IMR-90 (cell line): ENCODE measurements around the gene RSF1. TPM values are rescaled to one million over a fixed set of nuclear protein-coding genes. Genes with fewer than 3 reads are reported as not detected.

Source experiments
- ATAC-seq: fragments of 200-7000 bp; cut with Tn5 transposase; 2 replicates; pipeline ENCODE4 v1.9.1; 2020; ENCODE audit warnings: low read depth, mild to moderate bottlenecking, moderate library complexity
- BruUV-seq: library from RNA; stranded (reverse); fragments of 400-500 nt; replicated peaks from 2 replicates; lab custom pipeline; 2021; lab: Mats Ljungman, UMichigan
- CTCF ChIA-PET: fragments of 300-600 bp; formaldehyde crosslinking; extraction: SDS; loops from one replicate; lab custom pipeline; 2021; ENCODE audit warnings: antibody characterized with exemption; lab: Yijun Ruan, JAX
- POLR2A ChIA-PET: fragments of 300-600 bp; sonication (Branson Sonifier 250); formaldehyde crosslinking; loops from one replicate; lab custom pipeline; 2022; ENCODE audit warnings: antibody characterized with exemption; ENCODE audit not compliant: unreplicated experiment; lab: Charles Lee
- DNase-seq: peaks from one replicate; pipeline ENCODE4 v3.0.0; 2013
- H2AFZ ChIP-seq: replicated peaks from 2 replicates; pipeline ENCODE3; 2013; ENCODE audit warnings: low read length, mild to moderate bottlenecking; ENCODE audit not compliant: poor library complexity
- H2AK5ac ChIP-seq: 2 replicates; pipeline ENCODE4 v1.6.1; 2013; ENCODE audit warnings: low read depth, low read length, inconsistent platforms
- H2AK9ac ChIP-seq: replicated peaks from 2 replicates; pipeline ENCODE3; 2013; ENCODE audit warnings: mild to moderate bottlenecking, low read depth, low read length, moderate library complexity; ENCODE audit not compliant: poor library complexity
- H2BK120ac ChIP-seq: 2 replicates; pipeline ENCODE4 v1.6.1; 2013; ENCODE audit warnings: low read depth, low read length, inconsistent platforms
- H2BK15ac ChIP-seq: 3 replicates; pipeline ENCODE4 v1.6.1; 2013; ENCODE audit warnings: low read depth, low read length, inconsistent platforms
- H2BK20ac ChIP-seq: 2 replicates; pipeline ENCODE4 v1.6.1; 2013; ENCODE audit warnings: low read depth, mild to moderate bottlenecking, inconsistent platforms, low read length, moderate library complexity
- H2BK5ac ChIP-seq: 2 replicates; pipeline ENCODE4 v1.6.1; 2013; ENCODE audit warnings: mild to moderate bottlenecking, low read depth, low read length, inconsistent platforms; ENCODE audit not compliant: poor library complexity, severe bottlenecking
- H3K14ac ChIP-seq: replicated peaks from 2 replicates; pipeline ENCODE4 v1.6.1; 2013; ENCODE audit warnings: low read depth, low read length, inconsistent platforms
- H3K18ac ChIP-seq: 2 replicates; pipeline ENCODE4 v1.6.1; 2013; ENCODE audit warnings: low read depth, low read length, control low read depth
- H3K23ac ChIP-seq: 2 replicates; pipeline ENCODE4 v1.6.1; 2013; ENCODE audit warnings: low read depth, low read length, inconsistent platforms
- H3K27ac ChIP-seq: 2 replicates; pipeline ENCODE4 v1.5.1; 2013; ENCODE audit warnings: mild to moderate bottlenecking, control low read depth, low read length; ENCODE audit not compliant: insufficient read depth
- H3K27me3 ChIP-seq: 2 replicates; pipeline ENCODE4 v1.6.1; 2013; ENCODE audit warnings: low read length; ENCODE audit not compliant: control insufficient read depth, insufficient read depth
- H3K36me3 ChIP-seq: 2 replicates; pipeline ENCODE4 v1.6.1; 2013; ENCODE audit warnings: low read length, mixed read lengths; ENCODE audit not compliant: control insufficient read depth, insufficient read depth
- H3K4ac ChIP-seq: 2 replicates; pipeline ENCODE4 v1.6.1; 2013; ENCODE audit warnings: low read depth, low read length, inconsistent platforms
- H3K4me1 ChIP-seq: 2 replicates; pipeline ENCODE4 v1.6.1; 2013; ENCODE audit warnings: low read length, mixed read lengths; ENCODE audit not compliant: control insufficient read depth, insufficient read depth
- H3K4me2 ChIP-seq: 2 replicates; pipeline ENCODE4 v1.6.1; 2013; ENCODE audit warnings: low read depth, mild to moderate bottlenecking, control low read depth, low read length, moderate library complexity
- H3K4me3 ChIP-seq: 2 replicates; pipeline ENCODE4 v1.5.1; 2013; ENCODE audit warnings: low read depth, mild to moderate bottlenecking, control low read depth, low read length, moderate library complexity; ENCODE audit not compliant: insufficient read depth
- H3K56ac ChIP-seq: 2 replicates; pipeline ENCODE4 v1.6.1; 2013; ENCODE audit warnings: low read length, inconsistent platforms; ENCODE audit not compliant: insufficient read depth; ENCODE audit errors: extremely low read depth
- H3K79me1 ChIP-seq, 2 experiments: 2 replicates each; pipeline ENCODE4 v1.6.1; 2013; ENCODE audit warnings: low read length in 2 of 2, inconsistent platforms in 1 of 2, low read depth in 1 of 2
- H3K9ac ChIP-seq: 2 replicates; pipeline ENCODE4 v1.6.1; 2013; ENCODE audit warnings: low read depth, low read length, control low read depth
- H3K9me1 ChIP-seq: 2 replicates; pipeline ENCODE4 v1.6.1; 2013; ENCODE audit warnings: low read length, inconsistent platforms; ENCODE audit not compliant: insufficient read depth
- H3K9me3 ChIP-seq: 2 replicates; pipeline ENCODE4 v1.6.1; 2013; ENCODE audit warnings: low read length; ENCODE audit not compliant: control insufficient read depth, insufficient read depth
- H4K20me1 ChIP-seq: 2 replicates; pipeline ENCODE4 v1.6.1; 2013; ENCODE audit warnings: low read length, inconsistent platforms; ENCODE audit not compliant: insufficient read depth
- H4K5ac ChIP-seq: 2 replicates; pipeline ENCODE4 v1.6.1; 2013; ENCODE audit warnings: mild to moderate bottlenecking, low read depth, low read length, control low read depth
- H4K8ac ChIP-seq, 2 experiments: 2 replicates each; pipeline ENCODE4 v1.6.1; 2013; ENCODE audit warnings: low read depth in 2 of 2, low read length in 2 of 2, control low read depth in 1 of 2, inconsistent platforms in 1 of 2
- H4K91ac ChIP-seq: 2 replicates; pipeline ENCODE4 v1.6.1; 2013; ENCODE audit warnings: low read depth, low read length, inconsistent platforms; ENCODE audit not compliant: insufficient read depth
- CEBPB ChIP-seq: IDR thresholded peaks from 2 replicates; pipeline ENCODE4 v1.6.1; 2012; ENCODE audit warnings: low read depth, low read length, improper control_type of control experiment
- ELK1 ChIP-seq: fragments of 150-350 bp; IDR thresholded peaks from 2 replicates; pipeline ENCODE4 v1.6.1; 2016; ENCODE audit warnings: low read depth, mild to moderate bottlenecking, low read length, moderate library complexity, borderline replicate concordance
- MAFK ChIP-seq: IDR thresholded peaks from 2 replicates; pipeline ENCODE4 v1.6.1; 2012; ENCODE audit warnings: low read depth, low read length, improper control_type of control experiment
- MAZ ChIP-seq: IDR thresholded peaks from 2 replicates; pipeline ENCODE4 v1.6.1; 2012; ENCODE audit warnings: low read depth, mild to moderate bottlenecking, low read length, improper control_type of control experiment, moderate library complexity, borderline replicate concordance
- MXI1 ChIP-seq: IDR thresholded peaks from 2 replicates; pipeline ENCODE4 v1.6.1; 2012; ENCODE audit warnings: low read depth, mild to moderate bottlenecking, low read length, moderate library complexity, borderline replicate concordance
- POLR2A ChIP-seq: IDR thresholded peaks from 2 replicates; pipeline ENCODE4 v1.6.1; 2012; ENCODE audit warnings: mild to moderate bottlenecking, low read depth, low read length
- RAD21 ChIP-seq: IDR thresholded peaks from 2 replicates; pipeline ENCODE4 v1.6.1; 2012; ENCODE audit warnings: low read length, improper control_type of control experiment
- RCOR1 ChIP-seq: IDR thresholded peaks from 2 replicates; pipeline ENCODE4 v1.6.1; 2012; ENCODE audit warnings: mild to moderate bottlenecking, low read length, improper control_type of control experiment; ENCODE audit not compliant: insufficient replicate concordance
- USF2 ChIP-seq: fragments of 150-350 bp; IDR thresholded peaks from 2 replicates; pipeline ENCODE4 v1.6.1; 2017; ENCODE audit warnings: mild to moderate bottlenecking, antibody characterized with exemption, low read length, low read depth
- WGBS, 2 experiments: methylation state at CpG; one replicate each; pipeline versions ENCODE4 v1.1.5 to v1.1.7; 2013; ENCODE audit warnings: missing lambda C conversion rate in 2 of 2; ENCODE audit not compliant: insufficient read length in 1 of 2; ENCODE audit errors: extremely low coverage in 2 of 2; 5-methylcytosine and 5-hydroxymethylcytosine counted together
- dilution Hi-C: fragments of 300-500 bp; cut with HindIII; formaldehyde crosslinking; loops from one replicate; pipeline ENCODE4 v1.14.3; 2018; ENCODE audit warnings: low sequenced_read_pairs; ENCODE audit not compliant: unreplicated experiment
- in situ Hi-C: fragments of 300-500 bp; cut with MboI; formaldehyde crosslinking; loops from 3 replicates; pipeline ENCODE4 v1.14.3; 2019; ENCODE audit warnings: low sequenced_read_pairs, inconsistent platforms, mixed read lengths
- intact Hi-C: fragments of 100-400 bp; cut with micrococcal nuclease; formaldehyde crosslinking; loops from 2 replicates; pipeline ENCODE4 v1.10.0; 2022
- polyA plus RNA-seq, 3 experiments: library from polyadenylated mRNA; depleted of rRNA; stranded (reverse); fragments of >200 nt; gene quantifications; 2 replicates each; pipeline ENCODE4 v1.2.3, GENCODE V29; 2012; ENCODE audit warnings: low replicate concordance in 1 of 3
- total RNA-seq: library from RNA; depleted of rRNA; stranded (reverse); fragments of >200 nt; gene quantifications from 2 replicates; pipeline ENCODE4 v1.2.3, GENCODE V29; 2012

The RSF1 gene
- total and polyA plus RNA-seq, 2 of the 4 experiments (the other 2 are of a cell fraction), result 13.9 to 18.5 TPM

DNA sequence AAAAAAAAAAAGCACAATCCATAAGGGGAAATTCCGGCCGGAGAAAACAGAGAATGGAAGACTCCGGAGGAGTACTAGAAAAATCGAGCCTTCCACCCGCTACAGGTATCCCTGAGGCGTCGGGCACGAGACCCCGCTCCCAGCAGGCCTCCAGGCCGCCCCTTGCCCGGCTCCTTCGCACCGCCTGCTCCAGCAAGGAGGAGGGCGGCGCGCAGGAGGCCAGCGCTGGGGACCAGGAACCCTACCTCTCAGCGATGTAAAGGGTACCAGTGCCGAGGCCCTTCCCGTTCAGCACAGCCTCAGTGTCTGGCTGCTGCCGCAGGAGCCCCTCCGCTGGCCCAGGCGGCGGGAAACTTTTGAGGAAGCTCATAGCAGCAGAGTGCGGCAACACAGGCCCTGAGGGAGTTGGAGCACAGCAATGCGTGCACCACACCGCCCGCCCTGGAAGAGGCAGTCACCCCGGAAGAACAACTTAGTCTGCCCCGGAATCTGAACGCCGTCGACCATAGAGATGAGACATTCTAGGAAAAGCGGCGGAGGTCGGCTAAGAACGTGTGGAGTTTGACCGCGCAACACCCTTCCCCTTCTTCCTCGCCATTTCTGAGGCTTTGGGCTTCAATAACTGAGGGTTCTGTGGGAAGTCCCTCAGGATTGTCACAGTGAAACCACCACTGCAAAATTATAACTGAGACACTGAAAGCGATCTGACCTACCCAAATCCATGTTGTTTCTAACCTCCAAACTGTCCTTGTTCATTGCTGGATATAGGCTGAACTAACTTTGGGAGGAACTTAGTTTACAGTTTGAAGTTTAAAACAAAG lies 183.0 kb downstream of the RSF1 start, which contains the start of gene CLNS1A:
Gene CLNS1A (minus strand): TSS at position 450 of the 821 bp plus-strand sequence. CDS start 80 bp downstream, at position 370.
- peak within 1 kb of the TSS; percentile 96 for H2BK5ac ChIP-seq
- peak within 1 kb of the TSS; percentile 93 for H4K91ac ChIP-seq
- BruUV-seq, result no TSS peak
- dilution Hi-C loops, result no loop called here
- peak within 1 kb of the TSS; percentile 98 to 100 for H4K8ac ChIP-seq
- in situ Hi-C loops, result no loop called here
- no peaks in the 10 kb centered on the region for H3K27me3 ChIP-seq
- H2AK9ac ChIP-seq, result peak within 1 kb of the TSS; percentile 97
- peak within 1 kb of the TSS; percentile 100 for H3K14ac ChIP-seq
- H3K4ac ChIP-seq, result peak within 1 kb of the TSS; percentile 93
- WGBS, 2 experiments, result 0% methylated on average over 11 of the region's 41 CpGs; no CpG with 5 or more reads in 1 of the 2 experiments
- ATAC-seq (peak; percentile 98), DNase-seq (peak; percentile 85)
- intact Hi-C loops, result no loop called here
- peak within 1 kb of the TSS; percentile 65 for H2AK5ac ChIP-seq
- H2AFZ ChIP-seq, result peak within 1 kb of the TSS; percentile 99
- peak within 1 kb of the TSS; percentile 92 for H3K23ac ChIP-seq
- H3K18ac ChIP-seq, result peak within 1 kb of the TSS; percentile 81
- H3K27ac ChIP-seq, result peak within 1 kb of the TSS; percentile 89
- H4K5ac ChIP-seq, result peak within 1 kb of the TSS; percentile 92
- peak within 1 kb of the TSS; percentile 33; the same call in 1 of the 3 replicates for H2BK15ac ChIP-seq
- H3K9ac ChIP-seq, result peak within 1 kb of the TSS; percentile 93
- peaks cover 5% of the 10 kb centered on the region for H3K4me1 ChIP-seq
- H3K36me3 ChIP-seq, result no peaks in the 10 kb centered on the region; the same call in 1 of the 2 replicates
- H3K9me1 ChIP-seq, result peaks cover 7% of the 10 kb centered on the region
- no peaks in the 10 kb centered on the region for H3K9me3 ChIP-seq
- POLR2A ChIA-PET, result interaction anchor here (0.7 kb wide), 1 partner anchor 145 kb away, joined by 3 read pairs; no protein-coding TSS in a partner anchor
- peak within 1 kb of the TSS; percentile 83 for H2BK120ac ChIP-seq
- peaks cover 6 to 34% of the 10 kb centered on the region in 2 experiments; a peak in 3 of 4 replicates for H3K79me1 ChIP-seq
- TF ChIP-seq MAZ, result peak; percentile 74; the same call in 1 of the 2 replicates
- TF ChIP-seq RAD21, result peak; percentile 25; the same call in 1 of the 2 replicates
- TF ChIP-seq MXI1, result peak; percentile 93
- no peak for TF ChIP-seq MAFK
- no peak for TF ChIP-seq RCOR1
- no peak for TF ChIP-seq ELK1
- TF ChIP-seq POLR2A, result peak; percentile 72
- no peak for TF ChIP-seq CEBPB
- TF ChIP-seq USF2, result no peak
- peak within 1 kb of the TSS; percentile 92 for H3K56ac ChIP-seq
- peak within 1 kb of the TSS; percentile 91 for H3K4me3 ChIP-seq
- CTCF ChIA-PET, result no interaction called here
- 0 out of 2 replicates have a peak within 1 kb of the TSS, but pooled peaks have one; percentile 52 for H2BK20ac ChIP-seq
- no peaks in the 10 kb centered on the region for H4K20me1 ChIP-seq
- H3K4me2 ChIP-seq, result peak within 1 kb of the TSS; percentile 99
